SK-N-SH treated with all-trans-retinoic acid at 6 μM for 48 hours (cell line): ENCODE measurements around the gene MB21D2.

Experiments used
- ARNTL ChIP-seq: fragments of 450-650 bp; formaldehyde crosslinking; IDR thresholded peaks from 2 replicates; pipeline ENCODE4 v1.5.0; 2020; ENCODE audit warnings: low read depth, mild to moderate bottlenecking, moderate library complexity, borderline replicate concordance
- ESRRG ChIP-seq: fragments of 250-450 bp; sonication (Bioruptor Pico); IDR thresholded peaks from 2 replicates; pipeline ENCODE4 v1.6.1; 2021; ENCODE audit warnings: mild to moderate bottlenecking
- OSR1 ChIP-seq: fragments of 250-450 bp; sonication (Bioruptor Pico); IDR thresholded peaks from 2 replicates; pipeline ENCODE4 v1.8.0; 2022; ENCODE audit warnings: moderate library complexity, mild to moderate bottlenecking, inconsistent platforms
- RARB ChIP-seq: fragments of 250-450 bp; sonication (Bioruptor Pico); IDR thresholded peaks from 2 replicates; pipeline ENCODE4 v1.8.0; 2021; ENCODE audit warnings: mild to moderate bottlenecking, moderate library complexity
- TOX ChIP-seq: fragments of 250-450 bp; sonication (Bioruptor Pico); IDR thresholded peaks from 2 replicates; pipeline ENCODE4 v1.8.0; 2021; ENCODE audit warnings: mild to moderate bottlenecking, moderate library complexity, borderline replicate concordance
- ZFP3 ChIP-seq: fragments of 250-450 bp; sonication (Bioruptor Pico); IDR thresholded peaks from 2 replicates; pipeline ENCODE4 v1.5.0; 2020; ENCODE audit warnings: mild to moderate bottlenecking, moderate library complexity
- ZNF8 ChIP-seq: fragments of 450-650 bp; formaldehyde crosslinking; IDR thresholded peaks from 2 replicates; pipeline ENCODE4 v1.5.0; 2020; ENCODE audit warnings: mild to moderate bottlenecking, moderate library complexity
- TF ChIP-seq, protein P1 (sequence below): fragments of 250-450 bp; sonication (Bioruptor Pico); IDR thresholded peaks from 2 replicates; pipeline ENCODE4 v1.5.1; 2020; ENCODE audit warnings: low read depth, mild to moderate bottlenecking, moderate library complexity
- TF ChIP-seq, protein P2 (sequence below): fragments of 250-450 bp; sonication (Bioruptor Pico); IDR thresholded peaks from 2 replicates; pipeline ENCODE4 v1.5.1; 2021; ENCODE audit warnings: mild to moderate bottlenecking, moderate library complexity
- TF ChIP-seq, protein P3 (sequence below): fragments of 250-450 bp; sonication (Bioruptor Pico); IDR thresholded peaks from 2 replicates; pipeline ENCODE4 v1.8.0; 2020; ENCODE audit warnings: mild to moderate bottlenecking, moderate library complexity, borderline replicate concordance
- TF ChIP-seq, protein P4 (sequence below): fragments of 250-450 bp; sonication (Bioruptor Pico); IDR thresholded peaks from 2 replicates; pipeline ENCODE4 v1.8.0; 2021; ENCODE audit warnings: low read depth, mild to moderate bottlenecking, moderate library complexity, borderline replicate concordance

DNA sequence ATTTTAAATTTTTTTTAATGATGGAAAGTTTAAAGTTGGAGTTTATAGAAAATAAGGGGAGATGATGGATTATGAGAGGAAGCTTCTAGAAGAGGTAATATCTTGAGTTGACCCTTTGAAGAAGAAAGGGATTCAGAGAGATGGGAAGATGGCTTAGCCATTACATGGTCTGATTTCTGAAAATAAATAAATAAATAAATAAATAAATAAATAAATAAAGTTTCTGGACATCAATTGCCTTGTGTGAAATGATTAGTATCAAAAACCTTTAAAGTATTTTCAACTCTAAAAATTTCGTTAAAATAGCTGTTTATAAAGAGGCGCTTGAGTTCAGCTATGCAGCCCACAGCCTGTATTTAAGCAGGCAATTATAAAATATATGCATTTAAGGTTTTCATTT, 93.3 kb downstream of the MB21D2 start:
- TF ChIP-seq, protein P1, sequence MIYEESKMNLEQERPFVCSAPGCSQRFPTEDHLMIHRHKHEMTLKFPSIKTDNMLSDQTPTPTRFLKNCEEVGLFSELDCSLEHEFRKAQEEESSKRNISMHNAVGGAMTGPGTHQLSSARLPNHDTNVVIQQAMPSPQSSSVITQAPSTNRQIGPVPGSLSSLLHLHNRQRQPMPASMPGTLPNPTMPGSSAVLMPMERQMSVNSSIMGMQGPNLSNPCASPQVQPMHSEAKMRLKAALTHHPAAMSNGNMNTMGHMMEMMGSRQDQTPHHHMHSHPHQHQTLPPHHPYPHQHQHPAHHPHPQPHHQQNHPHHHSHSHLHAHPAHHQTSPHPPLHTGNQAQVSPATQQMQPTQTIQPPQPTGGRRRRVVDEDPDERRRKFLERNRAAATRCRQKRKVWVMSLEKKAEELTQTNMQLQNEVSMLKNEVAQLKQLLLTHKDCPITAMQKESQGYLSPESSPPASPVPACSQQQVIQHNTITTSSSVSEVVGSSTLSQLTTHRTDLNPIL (CRISPR knock-in tag), result no peak
- TF ChIP-seq, protein P2, sequence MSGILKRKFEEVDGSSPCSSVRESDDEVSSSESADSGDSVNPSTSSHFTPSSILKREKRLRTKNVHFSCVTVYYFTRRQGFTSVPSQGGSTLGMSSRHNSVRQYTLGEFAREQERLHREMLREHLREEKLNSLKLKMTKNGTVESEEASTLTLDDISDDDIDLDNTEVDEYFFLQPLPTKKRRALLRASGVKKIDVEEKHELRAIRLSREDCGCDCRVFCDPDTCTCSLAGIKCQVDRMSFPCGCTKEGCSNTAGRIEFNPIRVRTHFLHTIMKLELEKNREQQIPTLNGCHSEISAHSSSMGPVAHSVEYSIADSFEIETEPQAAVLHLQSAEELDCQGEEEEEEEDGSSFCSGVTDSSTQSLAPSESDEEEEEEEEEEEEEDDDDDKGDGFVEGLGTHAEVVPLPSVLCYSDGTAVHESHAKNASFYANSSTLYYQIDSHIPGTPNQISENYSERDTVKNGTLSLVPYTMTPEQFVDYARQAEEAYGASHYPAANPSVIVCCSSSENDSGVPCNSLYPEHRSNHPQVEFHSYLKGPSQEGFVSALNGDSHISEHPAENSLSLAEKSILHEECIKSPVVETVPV (CRISPR knock-in tag), result no peak
- TF ChIP-seq ARNTL (CRISPR knock-in tag) (no peak), ZFP3 (CRISPR knock-in tag) (no peak), OSR1 (CRISPR knock-in tag) (no peak), RARB (CRISPR knock-in tag) (no peak), ESRRG (CRISPR knock-in tag) (no peak), ZNF8 (CRISPR knock-in tag) (no peak), TOX (CRISPR knock-in tag) (no peak)
- TF ChIP-seq, protein P3, sequence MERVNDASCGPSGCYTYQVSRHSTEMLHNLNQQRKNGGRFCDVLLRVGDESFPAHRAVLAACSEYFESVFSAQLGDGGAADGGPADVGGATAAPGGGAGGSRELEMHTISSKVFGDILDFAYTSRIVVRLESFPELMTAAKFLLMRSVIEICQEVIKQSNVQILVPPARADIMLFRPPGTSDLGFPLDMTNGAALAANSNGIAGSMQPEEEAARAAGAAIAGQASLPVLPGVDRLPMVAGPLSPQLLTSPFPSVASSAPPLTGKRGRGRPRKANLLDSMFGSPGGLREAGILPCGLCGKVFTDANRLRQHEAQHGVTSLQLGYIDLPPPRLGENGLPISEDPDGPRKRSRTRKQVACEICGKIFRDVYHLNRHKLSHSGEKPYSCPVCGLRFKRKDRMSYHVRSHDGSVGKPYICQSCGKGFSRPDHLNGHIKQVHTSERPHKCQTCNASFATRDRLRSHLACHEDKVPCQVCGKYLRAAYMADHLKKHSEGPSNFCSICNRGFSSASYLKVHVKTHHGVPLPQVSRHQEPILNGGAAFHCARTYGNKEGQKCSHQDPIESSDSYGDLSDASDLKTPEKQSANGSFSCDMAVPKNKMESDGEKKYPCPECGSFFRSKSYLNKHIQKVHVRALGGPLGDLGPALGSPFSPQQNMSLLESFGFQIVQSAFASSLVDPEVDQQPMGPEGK (CRISPR knock-in tag), result no peak
- TF ChIP-seq, protein P4, sequence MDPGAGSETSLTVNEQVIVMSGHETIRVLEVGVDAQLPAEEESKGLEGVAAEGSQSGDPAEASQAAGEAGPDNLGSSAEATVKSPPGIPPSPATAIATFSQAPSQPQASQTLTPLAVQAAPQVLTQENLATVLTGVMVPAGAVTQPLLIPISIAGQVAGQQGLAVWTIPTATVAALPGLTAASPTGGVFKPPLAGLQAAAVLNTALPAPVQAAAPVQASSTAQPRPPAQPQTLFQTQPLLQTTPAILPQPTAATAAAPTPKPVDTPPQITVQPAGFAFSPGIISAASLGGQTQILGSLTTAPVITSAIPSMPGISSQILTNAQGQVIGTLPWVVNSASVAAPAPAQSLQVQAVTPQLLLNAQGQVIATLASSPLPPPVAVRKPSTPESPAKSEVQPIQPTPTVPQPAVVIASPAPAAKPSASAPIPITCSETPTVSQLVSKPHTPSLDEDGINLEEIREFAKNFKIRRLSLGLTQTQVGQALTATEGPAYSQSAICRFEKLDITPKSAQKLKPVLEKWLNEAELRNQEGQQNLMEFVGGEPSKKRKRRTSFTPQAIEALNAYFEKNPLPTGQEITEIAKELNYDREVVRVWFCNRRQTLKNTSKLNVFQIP (CRISPR knock-in tag), result no peak
